Liver (tissue), 3 donors: ENCODE results near the gene DGKB.

Experiments used
- CTCF ChIP-seq: fragments of 150-350 bp; IDR thresholded peaks from 2 replicates; pipeline ENCODE4 v1.5.1; 2017; ENCODE audit warnings: improper control_type of control experiment, low read depth, low read length; ENCODE audit not compliant: missing input control
- HNF4A ChIP-seq, 2 donors: conservative IDR thresholded peaks; 2 replicates each; pipeline ENCODE4 v1.6.1; 2016; ENCODE audit warnings: antibody characterized with exemption in 2 of 2, mild to moderate bottlenecking in 2 of 2
- TAF1 ChIP-seq: conservative IDR thresholded peaks from 2 replicates; pipeline ENCODE4 v1.6.1; 2016; ENCODE audit warnings: antibody characterized with exemption, mild to moderate bottlenecking
- TF ChIP-seq, protein P1 (sequence below): IDR thresholded peaks from 2 replicates; pipeline ENCODE4 v1.6.1; 2016; ENCODE audit warnings: antibody characterized with exemption, mild to moderate bottlenecking
- donor health status: healthy.
- donor health status: healthy.

DNA sequence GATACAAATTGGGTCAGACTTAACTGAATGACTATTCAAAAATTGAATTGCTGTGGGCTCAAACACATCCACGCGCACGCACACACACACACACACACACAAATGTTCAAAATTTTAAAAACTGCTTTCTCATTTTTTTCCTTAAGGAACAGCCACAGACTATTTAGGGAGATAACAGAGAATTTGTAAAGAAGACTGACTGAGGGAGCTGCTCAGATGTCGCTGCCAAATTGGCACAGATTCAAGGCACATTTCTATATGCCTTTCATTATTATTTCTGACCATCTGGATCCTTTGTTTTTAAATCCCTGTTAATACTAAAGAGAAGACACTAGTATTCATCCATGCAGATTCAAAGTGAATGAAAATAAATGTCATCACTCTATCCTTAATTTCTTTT is 154.8 kb downstream of the DGKB start:
- TF ChIP-seq CTCF, result no peak
- TF ChIP-seq HNF4A (conservative IDR thresholded peaks at IDR 0.05), result no peak
- TF ChIP-seq TAF1, result no peak
- TF ChIP-seq, protein P1, sequence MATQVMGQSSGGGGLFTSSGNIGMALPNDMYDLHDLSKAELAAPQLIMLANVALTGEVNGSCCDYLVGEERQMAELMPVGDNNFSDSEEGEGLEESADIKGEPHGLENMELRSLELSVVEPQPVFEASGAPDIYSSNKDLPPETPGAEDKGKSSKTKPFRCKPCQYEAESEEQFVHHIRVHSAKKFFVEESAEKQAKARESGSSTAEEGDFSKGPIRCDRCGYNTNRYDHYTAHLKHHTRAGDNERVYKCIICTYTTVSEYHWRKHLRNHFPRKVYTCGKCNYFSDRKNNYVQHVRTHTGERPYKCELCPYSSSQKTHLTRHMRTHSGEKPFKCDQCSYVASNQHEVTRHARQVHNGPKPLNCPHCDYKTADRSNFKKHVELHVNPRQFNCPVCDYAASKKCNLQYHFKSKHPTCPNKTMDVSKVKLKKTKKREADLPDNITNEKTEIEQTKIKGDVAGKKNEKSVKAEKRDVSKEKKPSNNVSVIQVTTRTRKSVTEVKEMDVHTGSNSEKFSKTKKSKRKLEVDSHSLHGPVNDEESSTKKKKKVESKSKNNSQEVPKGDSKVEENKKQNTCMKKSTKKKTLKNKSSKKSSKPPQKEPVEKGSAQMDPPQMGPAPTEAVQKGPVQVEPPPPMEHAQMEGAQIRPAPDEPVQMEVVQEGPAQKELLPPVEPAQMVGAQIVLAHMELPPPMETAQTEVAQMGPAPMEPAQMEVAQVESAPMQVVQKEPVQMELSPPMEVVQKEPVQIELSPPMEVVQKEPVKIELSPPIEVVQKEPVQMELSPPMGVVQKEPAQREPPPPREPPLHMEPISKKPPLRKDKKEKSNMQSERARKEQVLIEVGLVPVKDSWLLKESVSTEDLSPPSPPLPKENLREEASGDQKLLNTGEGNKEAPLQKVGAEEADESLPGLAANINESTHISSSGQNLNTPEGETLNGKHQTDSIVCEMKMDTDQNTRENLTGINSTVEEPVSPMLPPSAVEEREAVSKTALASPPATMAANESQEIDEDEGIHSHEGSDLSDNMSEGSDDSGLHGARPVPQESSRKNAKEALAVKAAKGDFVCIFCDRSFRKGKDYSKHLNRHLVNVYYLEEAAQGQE, result no peak
